Fibroblast of lung (primary cell): ENCODE data around the gene SDC1. TPM values are rescaled to one million over a fixed set of nuclear protein-coding genes. Genes with fewer than 3 reads are reported as not detected.
"Not testable (repeated sequence)": the region's sequence is repeated elsewhere in the genome, so short reads cannot be mapped to it uniquely, and the experiment has no call there.

Experiments used
- DNase-seq, 2 donors: peaks; one replicate each; pipeline versions ENCODE4 v3.0.0 to v3.0.0-alpha.2; 2010; ENCODE audit warnings: low read depth in 2 of 2
- H2AFZ ChIP-seq: 2 replicates; pipeline ENCODE4 v1.5.1; 2012; ENCODE audit warnings: low read length, control low read depth, inconsistent platforms
- H3K27ac ChIP-seq: 2 replicates; pipeline ENCODE4 v1.5.1; 2011; ENCODE audit warnings: low read length, control low read depth; ENCODE audit not compliant: insufficient read depth
- H3K27me3 ChIP-seq: 2 replicates; pipeline ENCODE4 v1.5.1; 2011; ENCODE audit warnings: mild to moderate bottlenecking, low read length; ENCODE audit not compliant: control insufficient read depth, insufficient read depth
- H3K36me3 ChIP-seq: 2 replicates; pipeline ENCODE4 v1.5.1; 2011; ENCODE audit warnings: low read length; ENCODE audit not compliant: control insufficient read depth, insufficient read depth
- H3K4me1 ChIP-seq: 2 replicates; pipeline ENCODE4 v1.5.1; 2011; ENCODE audit warnings: low read length; ENCODE audit not compliant: control insufficient read depth, insufficient read depth; ENCODE audit errors: extremely low read depth
- H3K4me2 ChIP-seq: 2 replicates; pipeline ENCODE4 v1.5.1; 2011; ENCODE audit warnings: low read length, control low read depth; ENCODE audit not compliant: insufficient read depth; ENCODE audit errors: extremely low read depth
- H3K4me3 ChIP-seq, 4 experiments: fragments of 200-600 bp in 1 of 4; sonication (generic) in 1 of 4; replicated peaks in 1 of 4; 2 replicates each; pipeline ENCODE4 v1.5.1; 2011 to 2016; ENCODE audit warnings: low read length in 4 of 4, low read depth in 3 of 4, mild to moderate bottlenecking in 3 of 4, control low read depth in 2 of 4, inconsistent platforms in 1 of 4, mixed read lengths in 1 of 4; ENCODE audit not compliant: insufficient read depth in 1 of 4; ENCODE audit errors: control extremely low read depth in 1 of 4
- H3K79me2 ChIP-seq: 2 replicates; pipeline ENCODE4 v1.5.1; 2012; ENCODE audit warnings: mild to moderate bottlenecking, low read length, inconsistent platforms; ENCODE audit not compliant: control insufficient read depth, insufficient read depth
- H3K9ac ChIP-seq: 2 replicates; pipeline ENCODE4 v1.5.1; 2011; ENCODE audit warnings: mild to moderate bottlenecking, low read length, control low read depth; ENCODE audit not compliant: insufficient read depth
- H3K9me3 ChIP-seq: 2 replicates; pipeline ENCODE4 v1.5.1; 2012; ENCODE audit warnings: low read depth, low read length; ENCODE audit not compliant: control insufficient read depth, insufficient read depth
- H4K20me1 ChIP-seq: 2 replicates; pipeline ENCODE4 v1.5.1; 2011; ENCODE audit warnings: low read length; ENCODE audit not compliant: control insufficient read depth, insufficient read depth; ENCODE audit errors: extremely low read depth
- CTCF ChIP-seq, 2 donors: IDR thresholded peaks in 1 of 2; conservative IDR thresholded peaks in 1 of 2; 1 replicate in 1 of 2; 2 replicates in 1 of 2; pipeline ENCODE4 v1.5.1; 2011 to 2012; ENCODE audit warnings: low read length in 2 of 2, control low read depth in 1 of 2, inconsistent platforms in 1 of 2, low read depth in 1 of 2, mild to moderate bottlenecking in 1 of 2
- EZH2 ChIP-seq: IDR thresholded peaks from 2 replicates; pipeline ENCODE4 v1.5.1; 2012; ENCODE audit warnings: low read length, control low read depth, mild to moderate bottlenecking; ENCODE audit errors: missing control alignments
- polyA plus RNA-seq, 2 donors: library from polyadenylated mRNA; depleted of rRNA in 1 of 2; stranded (reverse) in 1 of 2; unstranded in 1 of 2; fragments of >200 nt; gene quantifications; 2 replicates each; pipeline ENCODE4 v1.2.1, GENCODE V29; 2011 to 2012; ENCODE audit warnings: missing spikeins in 1 of 2
- total RNA-seq: library from RNA; depleted of rRNA; stranded (reverse); fragments of >200 nt; gene quantifications from 2 replicates; pipeline ENCODE4 v1.2.1, GENCODE V29; 2014

SDC1 gene
- total and polyA plus RNA-seq, 2 donors (not counting 1 experiment from before 2014, with no cell fraction given) = 14.6 to 56.8 TPM

GRCh38 chr2:20195431-20196033, 29.4 kb downstream of the SDC1 start:
- no peak overlapping the region for H2AFZ ChIP-seq
- no peaks in the 10 kb centered on the region for H3K27me3 ChIP-seq
- TF ChIP-seq EZH2 (no peak), CTCF (conservative IDR thresholded peaks at IDR 0.05 in 1 of 2, IDR thresholded peaks at IDR 0.05 in 1 of 2; ENCODE audit: low read depth in 1 of 2, low read length in 2 of 2) (no peak)
- no peaks in the 10 kb centered on the region for H4K20me1 ChIP-seq
- no peak for DNase-seq
- no peak overlapping the region for H3K27ac ChIP-seq
- H3K4me2 ChIP-seq = no peak overlapping the region
- H3K4me3 ChIP-seq = no peak overlapping the region
- no peaks in the 10 kb centered on the region for H3K36me3 ChIP-seq
- no peaks in the 10 kb centered on the region for H3K9me3 ChIP-seq
- H3K9ac ChIP-seq = no peak overlapping the region
- H3K4me1 ChIP-seq = no peaks in the 10 kb centered on the region
- H3K79me2 ChIP-seq = no peaks in the 10 kb centered on the region

- H3K9me3 ChIP-seq, H3K27me3 ChIP-seq, H3K4me1 ChIP-seq, H3K79me2 ChIP-seq, H3K4me2 ChIP-seq, H2AFZ ChIP-seq, H3K4me3 ChIP-seq, H3K27ac ChIP-seq, H4K20me1 ChIP-seq, H3K9ac ChIP-seq, H3K36me3 ChIP-seq, DNase-seq: not testable (repeated sequence)
Measured at GRCh38 chr2:20195016-20195411, 29.9 kb downstream of the SDC1 start.

- H2AFZ ChIP-seq = no peak overlapping the region
- H4K20me1 ChIP-seq = no peaks in the 10 kb centered on the region
- H3K4me2 ChIP-seq = no peak overlapping the region
- TF ChIP-seq CTCF (conservative IDR thresholded peaks at IDR 0.05 in 1 of 2, IDR thresholded peaks at IDR 0.05 in 1 of 2; ENCODE audit: low read depth in 1 of 2, low read length in 2 of 2) (no peak), EZH2 (no peak)
- no peak overlapping the region for H3K4me3 ChIP-seq
- H3K9me3 ChIP-seq = no peaks in the 10 kb centered on the region
- no peak overlapping the region for H3K9ac ChIP-seq
- no peaks in the 10 kb centered on the region for H3K36me3 ChIP-seq
- H3K4me1 ChIP-seq = no peaks in the 10 kb centered on the region
- H3K79me2 ChIP-seq = no peaks in the 10 kb centered on the region
- no peaks in the 10 kb centered on the region for H3K27me3 ChIP-seq
- DNase-seq = no peak
- H3K27ac ChIP-seq = no peak overlapping the region
Measured at GRCh38 chr2:20194097-20195015, 30.6 kb downstream of the SDC1 start.
